ENCODE data around the gene DDX50.

DNA sequence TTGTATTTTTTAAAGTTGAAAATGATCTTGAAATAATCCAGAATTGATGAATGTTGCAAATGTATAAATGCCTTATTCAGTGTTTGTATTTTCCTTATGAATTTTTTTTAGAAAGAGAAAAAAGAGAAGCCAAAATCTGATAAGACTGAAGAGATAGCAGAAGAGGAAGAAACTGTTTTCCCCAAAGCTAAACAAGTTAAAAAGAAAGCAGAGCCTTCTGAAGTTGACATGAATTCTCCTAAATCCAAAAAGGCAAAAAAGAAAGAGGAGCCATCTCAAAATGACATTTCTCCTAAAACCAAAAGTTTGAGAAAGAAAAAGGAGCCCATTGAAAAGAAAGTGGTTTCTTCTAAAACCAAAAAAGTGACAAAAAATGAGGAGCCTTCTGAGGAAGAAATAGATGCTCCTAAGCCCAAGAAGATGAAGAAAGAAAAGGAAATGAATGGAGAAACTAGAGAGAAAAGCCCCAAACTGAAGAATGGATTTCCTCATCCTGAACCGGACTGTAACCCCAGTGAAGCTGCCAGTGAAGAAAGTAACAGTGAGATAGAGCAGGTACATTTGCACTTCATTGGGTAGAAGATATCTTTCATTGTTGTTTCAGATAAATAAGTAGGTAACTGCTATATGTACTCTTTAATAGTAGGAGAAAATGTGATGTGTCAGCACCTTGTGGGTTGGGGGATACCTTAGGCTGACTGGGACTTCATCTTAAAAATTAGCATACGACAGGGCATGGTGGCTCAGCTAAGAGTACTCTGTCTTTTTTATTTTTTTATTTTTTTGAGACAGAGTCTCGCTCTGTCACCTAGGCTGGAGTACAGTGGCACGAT lies 58.8 kb downstream of the DDX50 start:
- TF ChIP-seq, protein P1, sequence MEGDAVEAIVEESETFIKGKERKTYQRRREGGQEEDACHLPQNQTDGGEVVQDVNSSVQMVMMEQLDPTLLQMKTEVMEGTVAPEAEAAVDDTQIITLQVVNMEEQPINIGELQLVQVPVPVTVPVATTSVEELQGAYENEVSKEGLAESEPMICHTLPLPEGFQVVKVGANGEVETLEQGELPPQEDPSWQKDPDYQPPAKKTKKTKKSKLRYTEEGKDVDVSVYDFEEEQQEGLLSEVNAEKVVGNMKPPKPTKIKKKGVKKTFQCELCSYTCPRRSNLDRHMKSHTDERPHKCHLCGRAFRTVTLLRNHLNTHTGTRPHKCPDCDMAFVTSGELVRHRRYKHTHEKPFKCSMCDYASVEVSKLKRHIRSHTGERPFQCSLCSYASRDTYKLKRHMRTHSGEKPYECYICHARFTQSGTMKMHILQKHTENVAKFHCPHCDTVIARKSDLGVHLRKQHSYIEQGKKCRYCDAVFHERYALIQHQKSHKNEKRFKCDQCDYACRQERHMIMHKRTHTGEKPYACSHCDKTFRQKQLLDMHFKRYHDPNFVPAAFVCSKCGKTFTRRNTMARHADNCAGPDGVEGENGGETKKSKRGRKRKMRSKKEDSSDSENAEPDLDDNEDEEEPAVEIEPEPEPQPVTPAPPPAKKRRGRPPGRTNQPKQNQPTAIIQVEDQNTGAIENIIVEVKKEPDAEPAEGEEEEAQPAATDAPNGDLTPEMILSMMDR (IDR thresholded peaks at IDR 0.05): no peak
- TF ChIP-seq POLR2A (IDR thresholded peaks at IDR 0.05): no peak
